Activated CD4-positive, alpha-beta T cell treated with anti-CD3 and anti-CD28 coated beads, Interleukin-2, amount 10 ng/mL, durations not matched to agents 24 days and 14 days (primary cell): ENCODE results near the gene COL4A5. TPM values are rescaled to one million over a fixed set of nuclear protein-coding genes. Genes with fewer than 3 reads are reported as not detected.
"Not testable (repeated sequence)": the region's sequence is repeated elsewhere in the genome, so short reads cannot be mapped to it uniquely, and the experiment has no call there.

Source experiments
- DNase-seq: peaks from one replicate; pipeline ENCODE4 v3.0.0; 2022
- H3K27ac Mint-ChIP-seq: one replicate; pipeline ENCODE4 v1.8.0; 2022; ENCODE audit warnings: mild to moderate bottlenecking, mixed read lengths
- H3K27me3 Mint-ChIP-seq: one replicate; pipeline ENCODE4 v1.8.0; 2022; ENCODE audit warnings: mixed read lengths
- H3K36me3 Mint-ChIP-seq: one replicate; pipeline ENCODE4 v1.8.0; 2022; ENCODE audit warnings: low read depth, mild to moderate bottlenecking, mixed read lengths
- H3K4me1 Mint-ChIP-seq: one replicate; pipeline ENCODE4 v1.8.0; 2021; ENCODE audit warnings: mixed read lengths
- H3K4me3 Mint-ChIP-seq: one replicate; pipeline ENCODE4 v1.8.0; 2022; ENCODE audit warnings: mild to moderate bottlenecking, moderate library complexity, mixed read lengths
- H3K9me3 Mint-ChIP-seq: one replicate; pipeline ENCODE4 v1.8.0; 2021; ENCODE audit warnings: mixed read lengths
- intact Hi-C: fragments of 100-400 bp; cut with micrococcal nuclease; formaldehyde crosslinking; loops from one replicate; pipeline ENCODE4 v1.15.1; 2023
- total RNA-seq: library from RNA; stranded (reverse); gene quantifications from 2 replicates; pipeline ENCODE4 v1.2.3, GENCODE V29; 2022

COL4A5 gene
- total RNA-seq, 1 donor from 2014 or later = not detected

GRCh38 chrX:108435261-108435660 lies 4.4 kb upstream of the COL4A5 start:
- Mint-ChIP-seq H3K27me3 (peaks cover 20% of the 10 kb centered on the region), H3K27ac (no peak overlapping the region), H3K36me3 (no peaks in the 10 kb centered on the region), H3K4me1 (no peaks in the 10 kb centered on the region), H3K9me3 (no peaks in the 10 kb centered on the region), H3K4me3 (no peak overlapping the region)
- no peak for DNase-seq
- intact Hi-C loops = no loop called here

GRCh38 chrX:108437349-108438109 lies 2.1 kb upstream of the COL4A5 start:
- H3K4me1 Mint-ChIP-seq = no peaks in the 10 kb centered on the region
- H3K9me3 Mint-ChIP-seq = no peaks in the 10 kb centered on the region
- no peaks in the 10 kb centered on the region for H3K36me3 Mint-ChIP-seq
- peaks cover 28% of the 10 kb centered on the region for H3K27me3 Mint-ChIP-seq
- no peak overlapping the region for H3K27ac Mint-ChIP-seq
- DNase-seq = no peak
- no peak overlapping the region for H3K4me3 Mint-ChIP-seq
- intact Hi-C loops = no loop called here

GRCh38 chrX:108438110-108438623 lies 1.5 kb upstream of the COL4A5 start, which contains the start of gene COL4A6:
Gene COL4A6 (minus strand): TSS chrX:108438422. CDS start chrX:108438196, 226 bp downstream.
- Mint-ChIP-seq H3K36me3 (no peaks in the 10 kb centered on the region), H3K9me3 (no peaks in the 10 kb centered on the region), H3K4me1 (no peaks in the 10 kb centered on the region), H3K4me3 (no peak within 1 kb of the TSS), H3K27me3 (peaks cover 28% of the 10 kb centered on the region), H3K27ac (no peak within 1 kb of the TSS)
- DNase-seq = no peak
- intact Hi-C loops = no loop called here

- no peak overlapping the region for H3K27ac Mint-ChIP-seq
- H3K9me3 Mint-ChIP-seq = no peaks in the 10 kb centered on the region
- peaks cover 28% of the 10 kb centered on the region for H3K27me3 Mint-ChIP-seq
- intact Hi-C loops = no loop called here
- H3K36me3 Mint-ChIP-seq = no peaks in the 10 kb centered on the region
- H3K4me3 Mint-ChIP-seq = no peak overlapping the region
- DNase-seq = no peak
- H3K4me1 Mint-ChIP-seq = no peaks in the 10 kb centered on the region
Measured at GRCh38 chrX:108439961-108440696, 491 bp downstream of the COL4A5 start.

GRCh38 chrX:108442901-108443464 lies 3.3 kb downstream of the COL4A5 start:
- H3K9me3 Mint-ChIP-seq = no peaks in the 10 kb centered on the region
- intact Hi-C loops = no loop called here

GRCh38 chrX:108447303-108447702 lies 7.7 kb downstream of the COL4A5 start:
- H3K4me3 Mint-ChIP-seq = no peak overlapping the region
- no peak overlapping the region for H3K27ac Mint-ChIP-seq
- no peaks in the 10 kb centered on the region for H3K4me1 Mint-ChIP-seq
- H3K27me3 Mint-ChIP-seq = no peaks in the 10 kb centered on the region
- H3K9me3 Mint-ChIP-seq = no peaks in the 10 kb centered on the region
- intact Hi-C loops = no loop called here
- no peak for DNase-seq
- H3K36me3 Mint-ChIP-seq = no peaks in the 10 kb centered on the region

More at GRCh38 chrX:108442901-108443464, 3.3 kb downstream of the COL4A5 start:
- Mint-ChIP-seq H3K4me3 (no peak overlapping the region), H3K27me3 (peaks cover 21% of the 10 kb centered on the region), H3K27ac (no peak overlapping the region), H3K36me3 (no peaks in the 10 kb centered on the region), H3K4me1 (no peaks in the 10 kb centered on the region)
- DNase-seq = no peak

GRCh38 chrX:108453841-108454240 lies 14.2 kb downstream of the COL4A5 start:
- intact Hi-C loops = no loop called here
- Mint-ChIP-seq H3K36me3 (no peaks in the 10 kb centered on the region), H3K27ac (no peak overlapping the region), H3K9me3 (no peaks in the 10 kb centered on the region), H3K4me3 (no peak overlapping the region), H3K4me1 (no peaks in the 10 kb centered on the region), H3K27me3 (no peaks in the 10 kb centered on the region)
- no peak for DNase-seq

- Mint-ChIP-seq H3K4me1 (no peaks in the 10 kb centered on the region), H3K4me3 (no peak overlapping the region), H3K9me3 (no peaks in the 10 kb centered on the region), H3K36me3 (no peaks in the 10 kb centered on the region), H3K27me3 (no peaks in the 10 kb centered on the region), H3K27ac (no peak overlapping the region)
- intact Hi-C loops = no loop called here
- DNase-seq = no peak
Measured at GRCh38 chrX:108456971-108457477, 17.4 kb downstream of the COL4A5 start.

GRCh38 chrX:108464604-108465003 lies 25.0 kb downstream of the COL4A5 start:
- H3K27ac Mint-ChIP-seq = no peak overlapping the region
- H3K9me3 Mint-ChIP-seq = no peaks in the 10 kb centered on the region
- H3K27me3 Mint-ChIP-seq = no peaks in the 10 kb centered on the region
- no peaks in the 10 kb centered on the region for H3K4me1 Mint-ChIP-seq
- no peaks in the 10 kb centered on the region for H3K36me3 Mint-ChIP-seq
- no peak overlapping the region for H3K4me3 Mint-ChIP-seq
- intact Hi-C loops = no loop called here
- no peak for DNase-seq

GRCh38 chrX:108468486-108468885 lies 28.8 kb downstream of the COL4A5 start:
- Mint-ChIP-seq H3K27ac (no peak overlapping the region), H3K9me3 (no peaks in the 10 kb centered on the region), H3K4me3 (no peak overlapping the region), H3K27me3 (no peaks in the 10 kb centered on the region), H3K4me1 (no peaks in the 10 kb centered on the region), H3K36me3 (no peaks in the 10 kb centered on the region)
- intact Hi-C loops = no loop called here
- DNase-seq = no peak

GRCh38 chrX:108473979-108474378 lies 34.3 kb downstream of the COL4A5 start:
- Mint-ChIP-seq H3K9me3 (no peaks in the 10 kb centered on the region), H3K36me3 (no peaks in the 10 kb centered on the region), H3K27me3 (no peaks in the 10 kb centered on the region), H3K4me3 (no peak overlapping the region), H3K4me1 (no peaks in the 10 kb centered on the region), H3K27ac (no peak overlapping the region)
- DNase-seq = no peak
- intact Hi-C loops = no loop called here

GRCh38 chrX:108481528-108481927 lies 41.9 kb downstream of the COL4A5 start:
- H3K4me3 Mint-ChIP-seq, intact Hi-C loops, H3K27me3 Mint-ChIP-seq, H3K4me1 Mint-ChIP-seq, H3K27ac Mint-ChIP-seq, H3K36me3 Mint-ChIP-seq, H3K9me3 Mint-ChIP-seq, DNase-seq: not testable (repeated sequence)

GRCh38 chrX:108484251-108484650 lies 44.6 kb downstream of the COL4A5 start:
- Mint-ChIP-seq H3K4me1 (no peaks in the 10 kb centered on the region), H3K27ac (no peak overlapping the region), H3K4me3 (no peak overlapping the region), H3K36me3 (no peaks in the 10 kb centered on the region), H3K27me3 (no peaks in the 10 kb centered on the region), H3K9me3 (no peaks in the 10 kb centered on the region)
- DNase-seq = no peak
- intact Hi-C loops = no loop called here

- DNase-seq = no peak
- H3K36me3 Mint-ChIP-seq = no peaks in the 10 kb centered on the region
- intact Hi-C loops = no loop called here
- H3K9me3 Mint-ChIP-seq = no peaks in the 10 kb centered on the region
- H3K27me3 Mint-ChIP-seq = no peaks in the 10 kb centered on the region
- H3K27ac Mint-ChIP-seq = no peak overlapping the region
- no peak overlapping the region for H3K4me3 Mint-ChIP-seq
- H3K4me1 Mint-ChIP-seq = no peaks in the 10 kb centered on the region
Measured at GRCh38 chrX:108485960-108486359, 46.3 kb downstream of the COL4A5 start.
